Endothelial cell of umbilical vein (primary cell): ENCODE measurements around the gene SMIM11.
"Not testable (repeated sequence)": the region's sequence is repeated elsewhere in the genome, so short reads cannot be mapped to it uniquely, and the experiment has no call there.

ENCODE experiments used
- CTCF ChIP-seq, 2 donors: IDR thresholded peaks; 1 replicate in 1 of 2; 2 replicates in 1 of 2; pipeline ENCODE4 v1.5.1; 2011; ENCODE audit warnings: low read length in 2 of 2, mild to moderate bottlenecking in 2 of 2, moderate library complexity in 2 of 2, control low read depth in 1 of 2, inconsistent platforms in 1 of 2, low read depth in 1 of 2; ENCODE audit not compliant: insufficient read depth in 1 of 2; ENCODE audit errors: extremely low read depth in 1 of 2
- EZH2 ChIP-seq: IDR thresholded peaks from 2 replicates; pipeline ENCODE4 v1.6.1; 2012; ENCODE audit warnings: borderline replicate concordance, low read depth, mild to moderate bottlenecking, moderate library complexity, low read length, inconsistent platforms; ENCODE audit not compliant: severe bottlenecking
- FOS ChIP-seq: IDR thresholded peaks from 2 replicates; pipeline ENCODE4 v1.6.1; 2011; ENCODE audit warnings: mild to moderate bottlenecking, low read length, moderate library complexity, borderline replicate concordance; ENCODE audit not compliant: insufficient read depth
- GATA2 ChIP-seq: IDR thresholded peaks from 2 replicates; pipeline ENCODE4 v1.7.0; 2011; ENCODE audit warnings: low read depth, mild to moderate bottlenecking, moderate library complexity, mixed read lengths, low read length; ENCODE audit not compliant: insufficient read length, insufficient read depth
- MAX ChIP-seq: IDR thresholded peaks from 2 replicates; pipeline ENCODE4 v1.6.1; 2011; ENCODE audit not compliant: insufficient read depth, insufficient read length
- POLR2A ChIP-seq: IDR thresholded peaks from 2 replicates; pipeline ENCODE4 v1.6.1; 2012; ENCODE audit warnings: low read depth, mild to moderate bottlenecking, control low read depth, low read length
- POLR2AphosphoS5 ChIP-seq: IDR thresholded peaks from 2 replicates; pipeline ENCODE4 v1.6.1; 2012; ENCODE audit warnings: low read depth, mild to moderate bottlenecking, control low read depth, low read length, moderate library complexity; ENCODE audit not compliant: insufficient read depth

- not testable (repeated sequence) for TF ChIP-seq POLR2A; CTCF (IDR thresholded peaks at IDR 0.05; ENCODE audit: extremely low read depth in 1 of 2, insufficient read depth in 1 of 2, low read depth in 1 of 2, low read length in 2 of 2); GATA2; POLR2AphosphoS5; MAX; FOS; EZH2
Observed at GRCh38 chr21:34406102-34406501, 30.8 kb downstream of the SMIM11 start.
